NCI-H1930 (cell line): Measurements from ENCODE around the gene DEXI.
"Not testable (repeated sequence)": the region's sequence is repeated elsewhere in the genome, so short reads cannot be mapped to it uniquely, and the experiment has no call there.

Experiments used
- DNase-seq, 2 experiments: peaks; one replicate each; lab custom pipeline; 2025; lab: John Stamatoyannopoulos, UW

DEXI gene

DNA sequence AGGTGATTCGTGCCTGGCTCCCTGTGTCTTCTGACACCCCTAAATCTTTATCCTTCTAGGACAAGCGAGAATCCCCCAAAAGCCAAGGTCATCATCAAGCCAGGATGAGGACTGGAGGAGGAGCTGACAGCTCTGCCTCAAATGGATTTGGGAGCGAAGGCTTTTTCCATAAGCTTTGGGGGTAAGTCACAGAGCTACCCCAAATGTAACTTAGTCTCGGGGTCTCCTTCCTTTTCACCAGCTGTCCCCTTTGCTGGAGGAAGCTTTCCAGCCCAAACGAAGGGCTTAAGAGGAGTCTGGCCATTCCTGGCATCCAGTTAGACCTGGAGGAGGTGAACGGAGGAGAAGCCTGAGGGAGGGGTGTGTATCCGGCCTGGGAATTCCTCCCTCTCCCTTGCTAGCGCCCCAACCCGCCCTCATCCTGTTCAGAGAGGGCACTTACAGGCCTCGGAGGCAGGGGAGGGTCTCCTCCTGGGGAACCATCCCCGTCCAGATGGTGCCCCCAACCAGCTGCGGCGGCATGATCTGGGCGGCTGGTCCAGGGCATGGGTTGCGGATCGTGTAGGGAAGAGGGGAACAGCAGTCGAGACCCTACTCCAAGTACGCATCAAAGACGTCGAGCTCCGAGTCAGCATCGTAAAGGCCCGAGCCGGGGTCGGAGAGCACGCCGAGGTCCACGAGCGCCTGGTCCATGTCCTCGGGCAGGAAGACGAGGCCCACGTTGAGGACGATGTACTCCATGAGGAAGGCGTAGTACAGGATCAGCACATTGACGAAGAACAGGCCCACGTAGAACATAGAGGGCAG, 938 bp downstream of the DEXI start:
- DNase-seq = no peak

DNA sequence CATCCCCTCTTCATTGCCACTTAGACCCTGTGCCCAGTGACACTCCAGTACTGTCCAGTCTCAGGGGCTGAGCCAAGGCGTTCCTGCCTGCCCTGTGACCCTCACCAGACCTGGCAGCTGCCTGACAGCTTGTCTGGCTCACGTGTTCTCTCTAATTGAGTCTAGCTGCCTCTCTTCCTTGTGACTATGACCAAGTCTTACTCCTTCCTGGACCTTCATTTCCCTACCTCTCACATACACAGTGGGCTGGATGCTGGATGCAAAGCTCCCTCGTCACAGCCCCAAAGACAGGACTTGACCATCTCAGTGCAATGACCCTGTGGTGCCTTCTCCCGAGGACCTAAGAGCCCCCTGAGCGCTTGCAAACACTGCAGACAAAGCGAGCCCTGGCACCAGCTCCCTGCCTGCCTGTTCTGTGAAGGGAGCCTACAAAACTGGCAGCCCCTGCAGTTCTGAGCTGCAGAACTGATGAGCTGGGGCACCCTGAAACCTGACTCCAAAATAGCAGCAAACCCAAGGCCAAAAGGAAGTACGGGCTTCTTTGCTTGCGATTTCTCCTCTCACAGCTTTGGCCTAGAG, 1.7 kb downstream of the DEXI start:
- DNase-seq = no peak

DNA sequence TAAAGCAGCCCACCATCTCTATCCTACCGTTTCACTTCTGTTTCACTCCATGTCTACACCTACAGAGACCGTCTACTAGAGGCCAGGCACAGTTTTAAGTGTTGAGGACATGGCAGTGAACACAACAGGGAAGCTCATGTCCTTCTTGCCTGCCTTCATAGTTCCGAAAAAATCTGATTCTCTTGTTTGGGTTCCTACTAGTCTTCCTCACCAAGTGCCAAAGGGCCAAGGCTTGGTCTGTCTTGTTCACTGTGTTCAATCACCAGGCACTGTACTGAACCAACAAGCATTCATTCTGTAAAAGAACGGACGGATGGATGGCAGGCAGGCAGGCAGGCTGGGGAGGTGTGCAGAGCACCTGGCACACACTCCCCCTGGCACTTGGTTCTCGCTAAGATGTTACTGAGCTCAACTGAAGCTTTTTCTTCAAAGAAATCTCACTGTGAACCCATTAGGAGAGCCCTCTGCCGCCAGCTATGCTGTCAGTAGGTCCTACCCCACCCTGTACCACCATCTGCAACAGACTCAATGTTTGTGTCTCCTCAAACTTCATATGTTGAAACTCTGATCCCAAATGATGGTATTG, 2.5 kb downstream of the DEXI start:
- no peak for DNase-seq

DNA sequence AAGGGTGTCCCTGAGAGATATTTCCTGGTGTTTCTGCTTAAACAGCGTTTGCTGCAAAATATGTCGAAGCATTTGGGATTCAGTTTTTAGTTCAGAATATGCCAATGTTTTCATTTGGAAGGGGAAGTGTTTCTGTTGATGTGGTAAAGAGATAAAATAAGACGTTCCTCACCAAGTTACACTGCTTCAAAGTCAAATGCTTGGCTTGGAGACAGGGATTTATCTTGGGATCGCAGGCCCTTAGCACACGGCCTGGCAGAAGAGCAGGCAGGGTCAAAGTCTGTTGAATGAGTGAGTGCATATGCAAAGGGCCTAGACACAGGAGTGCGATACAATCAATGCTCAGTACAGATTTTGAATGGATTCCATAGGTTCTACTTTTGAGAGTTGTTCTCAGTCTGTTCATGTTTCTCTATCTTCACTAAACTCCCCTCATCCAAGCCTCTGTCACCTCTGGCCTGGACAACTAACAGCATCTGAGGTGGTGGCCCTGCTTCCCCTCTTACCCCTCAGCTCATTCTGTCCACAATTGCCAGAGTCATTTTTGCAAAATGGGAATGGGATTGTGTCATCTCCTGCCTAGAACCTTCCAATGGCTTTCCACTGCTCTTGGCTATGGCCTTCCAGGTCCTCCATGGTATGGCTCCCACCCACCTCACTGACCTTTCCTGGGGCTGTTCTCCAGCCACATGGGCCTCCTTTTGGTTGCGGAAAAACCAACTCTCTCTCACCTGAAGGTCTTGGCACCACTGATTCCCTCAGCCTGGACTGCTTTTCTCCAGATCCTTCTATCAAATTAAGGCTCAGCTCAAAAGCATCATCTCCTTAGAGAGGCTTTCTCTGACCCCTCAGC, 3.2 kb downstream of the DEXI start:
- DNase-seq = no peak

DNA sequence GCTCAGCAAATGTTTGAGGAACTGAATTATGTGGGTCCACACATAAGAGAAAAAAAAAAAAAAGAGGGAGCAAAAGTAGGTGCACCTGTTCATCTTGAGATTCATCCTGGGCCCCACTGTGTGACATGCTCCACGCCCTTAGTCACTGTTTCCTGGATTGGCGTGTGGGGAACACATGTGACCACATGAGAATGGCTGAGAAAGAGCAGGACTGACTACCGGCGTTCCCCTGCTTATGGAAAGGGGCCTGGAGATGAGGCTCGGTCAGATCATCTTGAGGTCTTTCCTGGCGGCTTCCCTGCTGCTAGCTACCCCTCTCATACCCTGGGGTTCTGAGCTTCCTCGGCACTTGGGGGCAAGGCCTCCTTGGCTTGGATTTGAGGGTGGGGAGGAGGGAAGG, 3.9 kb downstream of the DEXI start:
- DNase-seq = no peak

DNA sequence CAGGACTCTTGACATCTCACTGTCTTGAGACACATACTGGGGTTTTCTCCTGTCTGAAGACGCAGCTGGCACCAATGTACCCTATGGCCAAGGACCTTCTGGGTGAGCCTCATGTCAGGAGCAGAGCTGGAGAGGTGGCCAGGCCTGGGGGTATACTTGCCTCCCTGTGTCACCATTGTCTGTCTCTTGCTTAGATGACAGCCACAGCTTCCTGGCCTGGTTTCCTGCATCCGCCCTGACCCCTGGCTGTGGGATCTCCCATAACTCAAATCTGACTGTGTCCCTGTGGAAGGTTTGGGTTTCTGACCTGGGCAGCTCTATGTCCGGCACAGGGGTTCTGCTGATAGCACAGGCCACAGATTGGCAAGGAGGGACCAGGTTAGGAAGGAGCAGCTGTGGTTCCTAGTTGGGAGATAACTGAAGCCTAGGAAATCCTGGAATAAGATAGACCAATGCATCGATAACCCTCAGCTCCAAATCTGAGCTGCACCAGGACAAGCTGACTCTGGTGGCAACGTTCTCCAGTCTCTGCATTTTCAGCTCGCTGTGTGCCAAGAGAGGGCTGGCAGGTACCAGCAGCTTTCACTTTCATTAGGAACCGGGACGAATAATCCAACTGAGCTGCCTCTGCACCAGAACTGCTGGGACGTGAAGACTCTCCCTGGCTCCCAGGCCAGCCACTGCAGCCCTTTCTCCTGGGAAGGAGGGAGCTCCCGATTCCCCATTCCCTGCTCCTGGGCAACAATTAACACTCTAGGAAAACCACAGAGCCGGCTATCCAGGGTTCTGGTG, 5.0 kb downstream of the DEXI start:
- DNase-seq = no peak

DNA sequence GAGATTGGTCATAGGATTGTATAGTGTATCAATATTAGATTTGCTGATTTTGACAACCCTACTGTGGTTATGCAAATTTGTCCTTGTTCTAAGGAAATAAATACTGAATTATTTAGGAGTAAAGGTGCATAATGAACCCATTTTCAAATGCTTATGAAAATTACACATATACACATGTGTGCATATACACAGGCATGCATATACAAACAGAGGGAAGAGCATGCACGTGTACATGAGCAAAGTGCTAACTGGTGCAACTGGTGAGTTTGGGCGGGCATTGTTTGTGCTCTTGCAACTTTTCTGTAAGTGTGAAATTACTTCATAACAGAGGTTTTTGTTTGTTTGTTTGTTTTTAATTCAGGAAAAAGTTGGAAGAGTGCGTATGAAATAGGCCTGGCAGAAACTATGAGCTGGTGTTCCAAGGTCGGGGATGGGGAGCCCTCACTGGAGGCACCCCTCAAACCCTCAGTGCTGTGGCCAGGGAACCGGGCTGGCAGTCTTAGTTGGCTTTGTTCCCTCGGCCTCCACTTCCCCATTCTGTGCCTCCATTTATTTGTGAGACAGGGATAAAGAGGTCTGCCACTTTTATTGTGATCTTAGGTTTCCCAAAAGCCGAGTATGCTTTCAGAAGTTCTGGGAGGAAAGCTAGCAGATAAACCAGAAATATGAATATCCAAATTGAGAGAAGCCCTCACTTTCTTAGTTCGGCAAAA, 5.8 kb downstream of the DEXI start:
- no peak for DNase-seq

DNA sequence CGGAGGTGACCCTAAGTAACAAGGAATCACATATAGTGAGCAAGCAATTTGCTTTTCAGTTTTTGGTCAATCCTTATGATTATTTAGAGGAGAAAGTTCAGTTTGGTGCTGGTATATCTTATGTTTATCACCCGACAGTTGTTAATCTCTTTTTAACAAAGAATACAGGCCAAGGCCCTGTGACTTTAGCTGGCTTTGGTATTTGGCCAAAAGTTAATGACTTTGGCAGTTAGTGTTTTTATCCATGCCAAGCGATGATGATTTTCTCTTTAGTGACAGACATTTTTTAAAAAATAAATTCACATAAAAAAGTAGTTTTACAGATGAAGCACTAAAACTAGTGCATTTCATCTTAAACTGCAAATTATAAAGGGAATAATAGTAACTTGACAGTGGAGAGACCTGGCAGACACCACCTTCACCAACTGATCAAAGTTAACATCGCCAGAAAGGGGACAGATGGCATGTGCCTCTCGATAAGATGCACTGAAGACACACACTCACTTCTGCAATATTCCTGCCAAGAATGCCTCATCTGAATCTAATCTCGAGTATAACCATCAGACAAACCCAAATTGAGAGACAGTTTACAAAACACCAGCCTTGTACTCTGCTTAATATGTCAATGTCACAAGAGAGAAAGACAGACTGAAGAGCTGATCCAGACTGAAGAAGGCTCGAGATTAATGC, 6.9 kb downstream of the DEXI start:
- DNase-seq = no peak

DNA sequence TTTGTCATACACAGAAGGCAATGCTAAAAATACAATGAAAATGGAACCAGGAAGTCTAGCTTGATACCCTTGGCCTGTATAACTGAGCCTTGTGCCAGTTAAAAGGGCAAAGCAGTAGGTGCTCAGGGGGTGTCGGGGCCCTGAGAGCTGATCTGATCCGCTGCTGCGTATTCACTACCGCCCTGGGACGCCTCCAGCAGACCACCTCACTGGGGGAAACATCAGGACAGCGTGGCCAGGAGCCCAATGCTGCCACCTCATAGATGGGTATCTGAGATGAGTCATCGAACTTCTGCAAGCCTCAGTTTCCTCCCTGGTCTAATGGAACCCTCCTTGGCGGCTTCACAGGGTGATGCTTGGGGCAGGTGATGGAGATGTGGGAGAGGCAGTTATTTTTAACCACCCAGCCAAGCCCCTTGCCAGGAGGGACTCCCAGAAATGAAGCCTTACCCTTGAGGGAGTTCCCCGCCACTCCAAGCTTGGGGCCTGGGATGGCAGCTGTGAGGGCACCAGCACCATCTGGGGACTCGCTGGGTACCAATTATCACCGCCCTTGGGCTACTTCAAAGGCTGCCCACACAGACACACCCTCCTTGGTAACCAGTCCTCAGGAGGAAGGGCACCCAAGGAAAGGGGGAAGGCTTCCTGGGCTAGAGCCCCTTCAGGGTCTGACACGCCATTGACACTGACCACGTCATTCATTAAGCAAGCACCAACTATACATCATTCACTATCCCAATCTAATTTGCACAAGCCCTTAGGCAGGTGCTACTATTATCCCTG, 7.8 kb downstream of the DEXI start:
- no peak for DNase-seq

DNA sequence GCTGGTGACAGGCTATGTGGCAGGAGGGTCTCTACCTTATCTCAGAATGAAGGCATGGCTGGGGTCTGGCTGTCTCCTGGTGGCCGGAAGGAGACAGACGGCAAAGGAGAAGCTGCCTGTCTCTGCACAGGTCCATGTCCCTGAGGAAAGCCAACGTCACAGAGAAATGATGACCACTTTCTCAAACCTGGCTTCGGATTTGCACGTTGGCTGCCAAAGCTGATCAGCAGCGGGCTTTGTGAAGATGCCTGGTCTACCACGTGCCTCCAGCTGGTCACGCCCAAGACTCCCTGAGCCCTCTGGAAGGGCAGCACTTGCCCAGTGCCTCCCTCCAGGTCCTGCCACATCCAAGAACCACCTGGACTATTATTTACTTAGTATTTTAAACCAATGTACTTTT, 8.4 kb downstream of the DEXI start:
- DNase-seq = no peak

DNA sequence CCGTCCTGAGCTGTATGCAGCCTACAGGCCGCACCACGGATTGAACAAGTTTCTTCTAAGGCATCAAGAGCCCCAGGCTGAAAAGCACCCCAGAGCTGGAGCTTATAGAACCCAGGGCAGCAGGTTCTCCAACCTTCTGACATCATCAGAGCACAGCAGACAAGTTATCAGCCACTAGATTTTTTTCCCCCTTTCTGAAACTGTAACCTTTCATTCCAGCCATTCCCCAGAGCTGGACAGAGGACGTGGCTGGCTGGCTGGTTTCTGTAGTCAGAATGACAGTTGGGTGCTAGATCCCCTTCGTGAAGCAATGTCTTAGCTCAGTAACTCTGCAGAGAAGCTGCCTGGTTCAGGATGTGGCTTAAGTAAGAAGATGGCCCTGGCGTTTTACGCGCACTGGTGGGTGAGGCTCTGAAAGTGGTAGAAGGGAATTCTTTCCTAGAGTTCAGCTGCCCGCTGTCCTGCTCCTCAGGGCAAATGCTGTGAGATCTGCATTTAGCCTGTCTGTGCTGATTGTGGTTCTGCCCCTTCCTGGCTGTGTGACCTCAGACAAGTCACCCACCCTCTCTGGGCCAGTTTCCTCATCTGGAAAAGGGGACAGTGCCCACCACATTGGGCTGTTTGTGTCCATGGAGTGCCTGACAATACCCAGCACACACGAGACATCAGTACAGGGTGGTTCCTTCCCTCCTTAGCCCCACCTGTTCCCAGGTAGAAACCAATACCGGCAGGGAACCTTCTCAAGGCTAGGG, 9.1 kb downstream of the DEXI start:
- no peak for DNase-seq

DNA sequence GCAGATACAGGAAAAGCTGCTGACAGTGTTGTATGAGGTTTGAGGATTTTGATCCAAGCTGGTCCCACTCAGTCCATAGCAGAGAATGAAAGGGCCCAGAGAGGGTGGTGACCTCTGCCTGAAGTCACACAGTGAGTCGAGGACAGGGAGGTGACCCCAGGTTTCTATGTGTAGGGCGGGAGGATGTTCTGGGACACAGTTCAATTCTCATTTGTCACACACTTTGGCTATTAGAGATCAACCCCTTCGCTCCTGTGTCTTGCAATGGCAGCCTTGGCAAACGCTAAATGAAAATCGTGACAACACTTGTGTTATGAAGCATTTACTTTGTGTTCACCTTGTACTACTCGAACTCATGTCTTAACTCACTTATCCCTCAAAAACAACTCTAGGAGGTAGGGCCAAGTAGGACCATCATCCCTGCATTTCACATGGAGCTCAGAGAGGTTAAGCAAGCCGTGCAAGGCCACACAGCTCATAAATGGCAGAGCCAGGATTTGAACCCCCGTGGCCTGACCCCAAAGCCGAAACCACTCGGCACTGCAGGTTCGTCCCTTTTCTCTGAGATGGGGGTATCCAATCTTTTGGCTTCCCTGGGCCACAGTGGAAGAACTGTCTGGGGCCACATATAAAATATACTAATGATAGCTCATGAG, 10.2 kb downstream of the DEXI start:
- no peak for DNase-seq

DNA sequence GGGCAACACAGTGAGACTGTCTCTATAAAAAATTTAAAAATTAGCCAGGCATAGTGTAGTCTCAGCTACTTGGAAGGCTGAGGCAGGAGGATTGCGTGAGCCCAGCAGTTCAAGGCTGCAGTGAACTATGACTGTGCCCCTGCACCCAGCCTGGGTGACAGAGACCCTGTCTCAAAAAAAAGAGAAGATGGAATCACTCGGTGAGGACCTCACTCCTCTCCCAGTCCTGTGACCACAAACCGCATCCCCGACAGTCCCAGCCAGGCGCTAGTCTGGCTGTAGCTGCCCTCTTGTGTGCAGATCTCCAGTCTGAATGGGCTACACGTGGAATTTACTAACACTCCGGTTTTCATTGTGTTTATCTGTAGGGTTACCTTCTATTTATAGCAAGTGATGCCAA, 11.1 kb downstream of the DEXI start:
- no peak for DNase-seq

DNA sequence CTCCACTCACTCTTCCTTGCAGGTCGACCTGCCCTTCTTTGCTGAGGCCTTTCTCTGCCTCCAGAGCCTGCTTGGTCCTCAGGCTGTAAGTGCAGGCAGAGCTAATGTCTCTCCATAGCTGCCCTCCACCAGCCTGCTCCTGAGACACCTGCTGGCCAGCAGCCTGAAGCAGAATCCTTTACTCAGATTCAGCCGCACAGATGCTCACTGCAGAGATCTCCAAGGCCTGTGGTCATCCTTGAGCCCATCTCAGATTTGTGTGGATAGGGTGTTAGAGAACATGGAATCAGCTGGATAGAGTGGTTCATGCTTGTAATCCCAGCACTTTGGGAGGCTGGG, 11.5 kb downstream of the DEXI start:
- no peak for DNase-seq

DNA sequence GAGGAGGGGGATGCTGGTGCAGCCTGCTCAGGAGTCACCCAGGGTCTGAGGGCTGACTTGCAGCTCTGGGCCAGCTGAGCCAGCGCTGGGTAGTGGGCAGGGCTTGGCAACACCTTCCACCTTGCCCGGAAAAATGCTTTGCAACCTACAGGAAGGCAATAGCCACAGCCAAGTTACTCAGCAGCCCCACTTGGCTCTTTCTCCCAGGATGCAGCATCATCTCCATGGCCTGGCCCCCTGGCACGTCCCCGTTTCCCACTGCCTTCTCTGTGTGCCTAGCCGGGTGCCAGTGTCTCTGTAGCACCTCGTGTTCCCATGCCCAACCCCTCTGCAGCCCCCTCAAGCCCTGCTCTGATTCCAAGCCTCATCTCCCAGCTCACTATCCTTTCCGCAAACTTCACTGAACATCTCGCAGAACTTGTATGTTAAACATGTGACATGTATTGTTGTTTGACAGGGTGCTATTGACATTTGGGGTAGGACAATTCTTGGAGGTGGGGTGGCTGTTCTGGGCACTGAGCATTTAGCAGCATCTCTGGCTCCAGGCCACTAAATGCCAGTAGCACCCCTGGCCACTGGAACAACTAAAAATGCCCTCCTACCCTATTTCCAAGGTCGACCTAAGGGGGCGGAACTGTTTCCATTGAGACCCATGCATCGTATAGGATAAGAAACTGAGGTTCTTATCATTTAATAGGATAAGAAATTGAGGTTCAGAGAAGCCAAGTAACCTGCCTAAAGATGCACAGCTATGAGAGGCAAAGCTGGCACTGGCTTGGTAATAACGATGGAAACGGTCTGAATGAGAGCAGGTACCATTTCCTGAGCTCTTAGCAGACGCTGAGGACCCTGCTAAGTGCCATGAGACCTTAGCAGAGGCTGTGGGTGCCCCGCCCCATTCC, 12.2 kb downstream of the DEXI start:
- DNase-seq = no peak

DNA sequence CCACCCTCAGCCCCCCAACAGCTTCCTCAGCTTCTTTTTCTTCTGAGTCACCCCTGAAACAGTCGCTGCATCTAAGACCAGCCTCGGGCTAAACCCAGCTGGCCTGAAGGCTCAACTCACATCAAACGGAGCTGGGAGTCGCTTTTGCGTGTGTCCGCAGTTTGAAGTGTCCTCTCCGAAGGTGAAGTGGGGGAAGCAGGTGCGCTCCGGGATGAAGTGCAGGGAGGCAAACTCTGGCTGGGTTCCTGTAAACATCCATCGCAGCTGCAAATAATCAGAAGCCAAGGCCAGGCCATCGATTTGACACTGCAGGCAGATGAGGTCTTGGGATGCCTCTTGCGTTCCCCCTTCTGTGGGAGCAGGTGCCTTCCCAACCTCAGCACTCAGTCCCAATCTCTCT, 13.2 kb downstream of the DEXI start:
- DNase-seq = not testable (repeated sequence)

DNA sequence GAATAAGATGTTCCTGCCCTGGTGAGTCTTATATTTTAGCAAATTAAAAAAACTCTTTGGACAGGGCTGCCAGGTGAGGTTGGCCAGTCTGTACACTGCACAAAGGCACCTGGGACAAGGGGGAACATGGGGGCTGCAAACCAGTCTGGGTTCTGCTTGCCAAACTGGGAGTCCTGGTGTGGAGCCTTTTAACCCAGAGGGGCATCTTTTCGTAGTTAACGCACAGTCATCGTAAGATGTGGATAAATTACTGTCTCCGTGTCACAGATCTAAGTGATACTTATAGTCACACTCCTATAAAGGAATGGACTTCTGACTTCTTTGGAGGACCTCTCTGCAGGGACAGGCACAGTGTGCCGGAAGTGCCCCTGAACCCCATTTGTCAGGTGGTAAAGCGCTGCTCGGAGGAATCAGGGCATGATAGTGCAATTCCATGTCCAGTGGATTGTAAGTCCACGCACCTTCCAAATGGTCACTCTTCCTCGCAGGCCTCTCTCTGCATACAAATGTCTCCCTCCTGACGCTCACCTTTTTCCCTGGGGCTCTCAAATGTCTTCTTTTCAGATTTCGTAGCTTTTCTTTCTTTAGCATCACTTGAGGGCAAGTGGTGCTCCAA, 14.7 kb downstream of the DEXI start:
- no peak for DNase-seq
